DMS53 treated with DMSO at 0.1 percent for 48 hours (cell line): ENCODE results near the gene TAF8.

Experiments
- DNase-seq: peaks from one replicate; lab custom pipeline; 2025; ENCODE audit not compliant: unreplicated experiment; lab: John Stamatoyannopoulos, UW

Gene TAF8

DNA sequence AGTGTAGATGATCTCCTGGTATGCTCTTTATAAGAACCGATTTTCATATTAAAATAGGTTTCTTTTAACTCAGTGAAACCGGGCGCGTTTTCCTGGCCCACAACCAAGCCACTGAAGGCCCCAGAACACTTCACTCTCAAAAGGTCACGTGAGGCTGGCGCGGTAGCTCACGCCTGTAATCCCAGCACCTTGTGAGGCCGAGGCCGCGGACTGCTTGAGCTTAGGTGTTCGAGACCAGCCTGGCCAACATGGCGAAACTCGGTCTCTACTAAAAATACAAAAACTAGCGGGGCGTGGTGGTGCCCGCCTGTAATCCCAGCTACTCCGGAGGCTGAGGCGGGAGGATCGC lies 402 bp upstream of the TAF8 start:
- peak; percentile 39 for DNase-seq

DNA sequence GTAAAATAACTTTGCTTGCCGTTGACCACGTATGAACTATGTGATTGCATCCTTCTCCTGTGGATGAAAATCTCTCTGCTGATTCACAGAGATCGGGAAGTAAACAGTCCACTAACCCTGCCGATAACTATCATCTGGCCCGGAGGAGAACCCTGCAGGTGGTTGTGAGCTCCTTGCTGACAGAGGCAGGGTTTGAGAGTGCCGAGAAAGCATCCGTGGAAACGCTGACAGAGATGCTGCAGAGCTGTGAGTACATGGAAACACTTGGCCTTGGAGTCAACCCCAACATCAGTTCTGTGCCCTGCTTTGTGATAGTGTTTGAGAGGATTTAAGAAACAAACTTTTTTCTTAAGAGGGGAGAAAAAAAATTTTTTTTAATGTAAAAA lies 937 bp downstream of the TAF8 start:
- DNase-seq = no peak

- no peak for DNase-seq
Observed at GRCh38 chr6:42053601-42054000, 3.3 kb downstream of the TAF8 start.

DNA sequence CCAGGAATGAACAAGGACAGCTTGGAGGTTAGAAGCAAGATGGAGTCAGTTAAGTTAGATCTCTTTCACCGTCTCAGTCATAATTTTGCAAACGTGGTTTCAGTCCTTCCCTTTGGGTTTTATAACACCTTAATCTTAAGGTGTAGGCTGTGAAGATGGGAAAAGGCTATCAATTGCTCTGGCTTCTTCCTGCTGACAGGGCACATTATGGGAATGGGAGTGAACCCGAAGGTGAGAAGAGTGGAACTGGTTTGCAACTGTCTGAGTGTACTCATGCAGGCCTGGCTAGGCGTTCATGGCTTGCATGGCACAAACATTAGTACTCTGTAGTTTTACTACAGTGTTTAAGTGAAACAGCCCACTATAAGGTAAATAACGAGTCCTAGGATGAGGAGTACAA lies 9.4 kb downstream of the TAF8 start:
- no peak for DNase-seq

DNA sequence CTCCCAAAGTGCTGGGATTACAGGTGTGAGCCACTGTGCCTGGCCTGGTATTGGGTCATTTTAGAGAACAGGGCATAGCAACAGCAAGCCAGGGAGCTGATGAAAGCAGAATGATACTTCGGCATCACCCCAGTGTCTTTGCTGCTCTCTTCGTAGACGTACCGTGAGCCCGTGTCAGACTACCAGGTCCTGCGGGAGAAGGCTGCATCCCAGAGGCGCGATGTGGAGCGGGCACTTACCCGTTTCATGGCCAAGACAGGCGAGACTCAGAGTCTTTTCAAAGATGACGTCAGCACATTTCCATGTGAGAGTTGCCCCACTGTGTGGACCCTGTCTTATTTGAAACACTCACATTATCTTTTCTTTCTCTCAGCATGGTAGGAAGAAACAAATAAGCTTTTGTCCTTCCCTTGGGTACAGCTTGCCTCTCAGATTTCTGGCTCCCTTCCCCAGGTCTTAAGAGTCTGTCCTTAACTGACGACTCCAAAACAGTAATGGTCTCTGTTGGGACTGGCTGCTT lies 15.9 kb downstream of the TAF8 start:
- no peak for DNase-seq

- no peak for DNase-seq
Observed at GRCh38 chr6:42068173-42068572, 17.8 kb downstream of the TAF8 start.

DNA sequence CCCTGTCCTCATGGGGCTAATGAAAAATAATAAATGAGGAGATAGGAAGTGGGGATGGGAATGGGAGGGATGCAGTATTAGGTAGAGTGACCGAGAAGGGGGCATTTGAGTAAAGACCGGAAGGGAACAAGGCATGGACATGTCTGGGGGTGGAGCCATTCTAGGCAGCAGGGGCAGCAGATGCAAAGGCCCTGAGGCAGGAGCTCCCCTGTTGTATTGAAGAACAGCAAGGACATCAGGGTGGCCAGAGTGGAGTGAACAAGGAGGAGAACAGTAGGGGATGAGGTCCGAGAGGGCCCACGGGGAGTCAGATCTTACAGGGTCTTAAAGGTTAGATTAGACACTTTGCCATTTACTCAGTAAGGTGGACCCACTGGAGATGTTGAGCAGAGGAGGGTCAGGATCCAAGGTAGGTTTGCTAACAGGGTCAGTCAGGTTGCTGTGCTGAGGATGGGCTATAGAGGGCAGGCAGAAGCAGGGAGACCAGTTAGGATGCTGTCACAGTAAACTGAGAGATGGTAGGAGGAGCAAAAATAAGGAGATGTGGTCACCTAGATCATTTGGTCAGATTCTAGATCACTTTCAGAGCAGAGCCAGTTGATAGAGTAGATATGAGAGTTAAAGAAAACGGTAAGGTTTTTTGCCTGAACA lies 18.7 kb downstream of the TAF8 start:
- DNase-seq = no peak

DNA sequence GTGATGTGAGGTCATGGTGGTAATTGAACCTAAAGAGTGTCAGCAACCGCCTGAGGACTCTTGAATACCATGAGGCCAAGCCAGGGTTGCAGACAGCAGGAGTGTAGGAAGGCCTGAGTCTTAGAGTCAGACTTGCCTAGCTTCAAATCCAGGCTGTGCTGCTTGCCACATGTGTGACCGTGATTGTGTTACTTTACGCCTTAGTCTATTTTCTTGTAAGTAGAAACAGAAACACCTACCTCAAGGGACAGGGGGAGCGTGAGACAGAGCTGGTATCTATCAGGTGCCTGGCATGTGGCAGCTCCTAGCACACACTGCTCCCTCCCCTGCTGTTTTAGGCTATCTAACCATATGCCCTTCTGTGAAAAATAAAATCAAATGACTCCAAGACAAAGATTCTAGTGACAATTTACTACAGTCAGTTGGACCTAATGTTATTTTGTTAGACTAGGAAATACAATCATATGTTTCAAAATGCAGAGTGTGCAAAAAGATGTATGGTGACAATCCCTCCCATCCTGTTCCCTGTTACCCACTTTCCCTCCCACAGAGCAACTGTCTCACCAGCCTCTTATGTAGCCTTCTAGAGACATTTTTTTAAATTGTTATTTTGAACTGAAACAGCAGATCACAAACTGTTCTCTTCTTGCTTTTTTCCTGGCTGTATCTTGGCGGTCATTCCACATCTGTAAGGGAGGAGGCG lies 21.7 kb downstream of the TAF8 start:
- no peak for DNase-seq

- no peak for DNase-seq
Observed at GRCh38 chr6:42073287-42073686, 23.0 kb downstream of the TAF8 start.

DNA sequence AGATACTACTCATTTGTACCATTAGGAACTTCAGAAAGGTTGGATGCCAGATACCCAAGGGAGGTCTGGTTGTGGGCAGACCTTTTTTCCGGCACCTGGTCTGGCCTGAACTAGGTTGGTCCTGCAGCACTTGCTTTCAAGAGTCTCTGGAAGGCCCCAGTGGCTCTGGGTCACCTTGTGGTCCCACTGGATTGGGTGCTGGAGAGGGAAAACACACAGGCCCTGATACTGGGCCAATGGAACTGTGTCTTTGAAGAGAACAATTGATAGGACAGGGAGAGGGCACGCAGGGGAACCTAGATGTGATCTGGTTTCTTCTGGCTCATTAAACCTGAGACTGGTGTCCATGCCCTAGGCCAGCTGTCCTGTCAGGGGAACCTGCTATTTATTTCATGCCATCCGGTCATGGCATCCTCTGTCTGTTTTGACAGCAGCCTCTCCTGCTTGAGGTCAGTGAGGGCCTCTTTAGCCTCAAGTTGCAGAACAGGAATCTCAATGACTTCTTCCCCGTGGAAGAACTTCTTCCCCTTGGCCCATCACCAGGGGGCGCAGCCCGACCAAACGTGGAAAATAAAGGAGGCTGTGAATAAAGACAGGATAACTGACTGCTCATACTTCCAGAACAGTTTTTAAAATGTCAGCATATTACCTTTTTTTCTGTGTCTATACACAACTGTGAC lies 25.0 kb downstream of the TAF8 start:
- DNase-seq = peak; percentile 79

GRCh38 chr6:42078386-42078785 lies 28.1 kb downstream of the TAF8 start:
- DNase-seq = no peak

DNA sequence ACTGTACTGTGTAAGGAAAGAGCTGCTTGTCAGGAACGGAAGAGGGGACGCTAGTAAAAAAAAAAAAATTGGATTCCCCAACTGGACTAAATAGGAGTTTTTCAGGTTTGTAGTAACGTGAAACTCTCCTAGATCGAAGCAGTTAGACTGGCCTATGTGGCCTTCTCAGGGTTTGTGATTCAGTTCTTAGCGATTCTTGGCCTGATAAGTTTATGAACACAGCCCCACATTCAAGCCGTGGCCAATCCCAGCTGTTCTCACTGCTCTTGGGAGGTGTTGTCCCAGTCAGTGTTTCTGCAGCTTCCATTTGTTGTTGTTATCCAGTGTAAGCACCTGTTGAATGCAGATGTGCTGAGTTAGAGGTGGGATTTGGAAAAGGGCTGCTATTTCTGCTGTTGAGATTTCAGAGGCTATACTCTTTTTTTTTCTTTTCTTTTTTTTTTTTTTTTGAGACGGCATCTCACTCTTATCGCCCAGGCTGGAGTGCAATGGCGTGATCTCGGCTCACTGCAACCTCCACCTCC lies 29.7 kb downstream of the TAF8 start:
- no peak for DNase-seq

DNA sequence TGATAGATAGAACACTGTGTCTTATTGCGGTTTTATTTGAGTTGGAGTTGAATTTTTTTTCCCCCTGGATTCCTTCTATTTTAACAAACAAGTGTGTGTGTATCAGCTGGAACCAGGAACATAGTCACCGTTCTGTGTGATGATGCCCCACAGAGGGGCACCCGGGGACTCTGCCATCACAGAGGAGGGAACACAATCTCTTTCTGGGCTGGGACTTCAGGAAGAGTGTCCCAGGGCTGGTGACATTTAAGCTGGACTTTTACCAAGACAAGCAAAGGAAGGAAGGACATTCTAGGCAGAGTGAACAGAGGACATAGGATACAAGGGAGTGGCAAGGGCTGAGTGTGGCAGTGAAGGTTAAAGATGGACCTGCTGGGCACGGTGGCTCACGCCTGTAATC lies 33.2 kb downstream of the TAF8 start:
- DNase-seq = no peak

DNA sequence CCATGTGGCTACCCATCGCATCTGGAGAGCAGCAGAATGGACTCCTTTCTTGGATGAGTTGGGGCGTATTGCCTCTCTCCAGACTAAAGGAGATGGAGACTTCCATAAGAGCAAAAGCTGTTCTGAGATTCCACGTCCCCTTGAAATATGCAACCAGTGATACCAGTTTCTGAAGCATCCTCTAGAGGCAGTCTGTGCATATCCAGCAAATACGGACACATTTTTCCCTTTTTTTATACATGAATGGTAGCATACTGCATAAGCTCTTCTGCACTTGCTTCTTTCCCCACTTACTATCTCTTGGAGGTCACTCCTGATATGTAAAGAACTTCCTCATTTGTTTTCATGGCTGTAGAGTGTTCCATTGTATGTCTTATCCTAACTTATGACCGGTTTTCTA lies 34.6 kb downstream of the TAF8 start:
- peak; percentile 17 for DNase-seq

- DNase-seq = no peak
Observed at GRCh38 chr6:42086046-42087035, 36.0 kb downstream of the TAF8 start.

DNA sequence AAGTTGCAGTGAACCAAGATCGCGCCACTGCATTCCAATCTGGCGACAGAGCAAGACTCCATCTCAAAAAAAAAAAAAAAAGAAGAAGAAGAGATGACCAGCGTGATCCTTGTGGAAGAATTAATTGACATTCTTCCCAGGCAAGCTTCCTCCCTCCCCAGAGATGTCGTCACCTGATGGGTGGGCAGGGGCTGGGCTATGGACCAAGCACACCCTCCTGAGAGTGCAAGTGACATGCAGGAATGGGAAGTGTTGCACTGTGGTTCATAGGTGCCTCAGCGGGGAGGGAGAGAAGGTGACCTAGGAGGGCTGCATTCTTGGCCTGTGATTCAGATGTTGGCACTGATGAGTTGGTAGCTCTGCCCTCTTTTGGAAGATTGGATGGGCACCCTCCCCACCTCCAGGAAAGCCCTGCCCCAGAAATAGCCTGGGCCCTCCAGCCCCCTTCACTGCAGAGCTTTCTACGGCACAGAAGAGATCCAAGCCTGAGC lies 37.8 kb downstream of the TAF8 start:
- DNase-seq = no peak

- DNase-seq = no peak
Observed at GRCh38 chr6:42090819-42091717, 40.7 kb downstream of the TAF8 start.

GRCh38 chr6:42091718-42092023 lies 41.3 kb downstream of the TAF8 start:
- no peak for DNase-seq

DNA sequence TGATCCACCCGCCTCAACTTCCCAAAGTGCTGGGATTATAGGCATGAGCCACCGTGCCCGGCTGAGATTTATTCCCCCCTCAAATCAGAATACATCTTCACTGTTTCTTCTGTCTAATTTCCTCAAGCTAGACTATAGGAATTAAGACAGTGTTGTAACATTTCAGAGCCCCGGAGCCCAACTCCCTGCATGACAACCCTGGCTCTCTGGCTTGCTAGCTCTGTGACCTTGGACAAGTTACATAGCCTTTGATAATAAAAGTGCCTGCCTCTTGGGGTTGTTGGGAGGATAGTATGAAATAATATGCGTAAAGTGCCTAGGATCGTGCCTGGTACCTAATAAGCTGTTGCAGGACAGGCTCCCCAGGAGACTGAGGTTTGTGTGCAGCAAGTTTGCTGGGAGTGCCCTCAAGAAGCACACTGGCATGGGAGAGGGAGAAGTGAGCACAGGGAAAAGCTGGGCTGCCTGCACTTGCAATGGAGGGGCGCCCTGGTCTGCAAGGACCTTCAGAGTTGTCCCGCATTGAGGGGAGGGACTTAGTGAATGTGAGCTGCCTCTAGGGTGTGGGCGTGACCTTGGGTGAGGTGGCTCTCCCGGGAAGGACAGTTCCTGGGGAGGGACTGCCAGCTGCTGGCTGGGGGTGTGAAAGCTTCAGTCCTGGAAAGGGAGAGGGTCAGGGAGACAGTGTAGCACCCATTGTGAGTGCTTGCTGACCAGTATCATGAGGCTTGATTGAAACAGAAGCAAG lies 43.4 kb downstream of the TAF8 start:
- DNase-seq = no peak
